ENCODE measurements around the gene SMIM15.

DNA sequence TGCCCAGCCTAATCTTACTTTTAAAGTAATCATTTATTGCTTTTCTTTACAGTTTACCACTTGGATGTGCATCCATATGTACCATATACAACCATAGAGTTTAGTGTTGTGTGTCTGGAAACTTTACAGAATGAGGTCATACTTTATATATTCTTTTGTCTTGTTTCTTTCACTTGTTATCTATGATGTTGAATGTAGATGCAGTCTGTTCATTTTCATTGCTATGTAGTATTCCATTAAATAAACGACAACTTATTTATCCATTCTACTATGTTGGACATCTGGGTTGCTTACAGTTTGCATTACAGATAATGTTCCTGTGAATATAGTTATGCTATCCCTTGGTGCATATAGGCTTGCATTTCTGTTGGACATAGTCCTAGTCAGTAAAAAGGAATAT lies 21.3 kb upstream of the SMIM15 start:
- TF ChIP-seq, protein P1, sequence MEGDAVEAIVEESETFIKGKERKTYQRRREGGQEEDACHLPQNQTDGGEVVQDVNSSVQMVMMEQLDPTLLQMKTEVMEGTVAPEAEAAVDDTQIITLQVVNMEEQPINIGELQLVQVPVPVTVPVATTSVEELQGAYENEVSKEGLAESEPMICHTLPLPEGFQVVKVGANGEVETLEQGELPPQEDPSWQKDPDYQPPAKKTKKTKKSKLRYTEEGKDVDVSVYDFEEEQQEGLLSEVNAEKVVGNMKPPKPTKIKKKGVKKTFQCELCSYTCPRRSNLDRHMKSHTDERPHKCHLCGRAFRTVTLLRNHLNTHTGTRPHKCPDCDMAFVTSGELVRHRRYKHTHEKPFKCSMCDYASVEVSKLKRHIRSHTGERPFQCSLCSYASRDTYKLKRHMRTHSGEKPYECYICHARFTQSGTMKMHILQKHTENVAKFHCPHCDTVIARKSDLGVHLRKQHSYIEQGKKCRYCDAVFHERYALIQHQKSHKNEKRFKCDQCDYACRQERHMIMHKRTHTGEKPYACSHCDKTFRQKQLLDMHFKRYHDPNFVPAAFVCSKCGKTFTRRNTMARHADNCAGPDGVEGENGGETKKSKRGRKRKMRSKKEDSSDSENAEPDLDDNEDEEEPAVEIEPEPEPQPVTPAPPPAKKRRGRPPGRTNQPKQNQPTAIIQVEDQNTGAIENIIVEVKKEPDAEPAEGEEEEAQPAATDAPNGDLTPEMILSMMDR (IDR thresholded peaks at IDR 0.05; ENCODE audit: insufficient read depth, low read length): no peak
- TF ChIP-seq POLR2AphosphoS5 (IDR thresholded peaks at IDR 0.05; ENCODE audit: low read depth): no peak
- TF ChIP-seq, protein P2, sequence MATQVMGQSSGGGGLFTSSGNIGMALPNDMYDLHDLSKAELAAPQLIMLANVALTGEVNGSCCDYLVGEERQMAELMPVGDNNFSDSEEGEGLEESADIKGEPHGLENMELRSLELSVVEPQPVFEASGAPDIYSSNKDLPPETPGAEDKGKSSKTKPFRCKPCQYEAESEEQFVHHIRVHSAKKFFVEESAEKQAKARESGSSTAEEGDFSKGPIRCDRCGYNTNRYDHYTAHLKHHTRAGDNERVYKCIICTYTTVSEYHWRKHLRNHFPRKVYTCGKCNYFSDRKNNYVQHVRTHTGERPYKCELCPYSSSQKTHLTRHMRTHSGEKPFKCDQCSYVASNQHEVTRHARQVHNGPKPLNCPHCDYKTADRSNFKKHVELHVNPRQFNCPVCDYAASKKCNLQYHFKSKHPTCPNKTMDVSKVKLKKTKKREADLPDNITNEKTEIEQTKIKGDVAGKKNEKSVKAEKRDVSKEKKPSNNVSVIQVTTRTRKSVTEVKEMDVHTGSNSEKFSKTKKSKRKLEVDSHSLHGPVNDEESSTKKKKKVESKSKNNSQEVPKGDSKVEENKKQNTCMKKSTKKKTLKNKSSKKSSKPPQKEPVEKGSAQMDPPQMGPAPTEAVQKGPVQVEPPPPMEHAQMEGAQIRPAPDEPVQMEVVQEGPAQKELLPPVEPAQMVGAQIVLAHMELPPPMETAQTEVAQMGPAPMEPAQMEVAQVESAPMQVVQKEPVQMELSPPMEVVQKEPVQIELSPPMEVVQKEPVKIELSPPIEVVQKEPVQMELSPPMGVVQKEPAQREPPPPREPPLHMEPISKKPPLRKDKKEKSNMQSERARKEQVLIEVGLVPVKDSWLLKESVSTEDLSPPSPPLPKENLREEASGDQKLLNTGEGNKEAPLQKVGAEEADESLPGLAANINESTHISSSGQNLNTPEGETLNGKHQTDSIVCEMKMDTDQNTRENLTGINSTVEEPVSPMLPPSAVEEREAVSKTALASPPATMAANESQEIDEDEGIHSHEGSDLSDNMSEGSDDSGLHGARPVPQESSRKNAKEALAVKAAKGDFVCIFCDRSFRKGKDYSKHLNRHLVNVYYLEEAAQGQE (IDR thresholded peaks at IDR 0.05; ENCODE audit: insufficient replicate concordance, low read depth): no peak
